Activated CD8-positive, alpha-beta T cell treated with anti-CD3 and anti-CD28 coated beads for 36 hours (primary cell): ENCODE results near the gene IFT81. TPM values are rescaled to one million over a fixed set of nuclear protein-coding genes. Genes with fewer than 3 reads are reported as not detected.

Source experiments
- ATAC-seq: fragments of 200-7000 bp; cut with Tn5 transposase; one replicate; pipeline ENCODE4 v1.10.0; 2021; ENCODE audit warnings: mild to moderate bottlenecking, moderate library complexity
- CTCF ChIA-PET: fragments of 350-600 bp; sonication (Branson Sonifier 250); formaldehyde crosslinking; loops from one replicate; lab custom pipeline; 2021; ENCODE audit warnings: antibody characterized with exemption; lab: Charles Lee
- POLR2A ChIA-PET: fragments of 350-600 bp; sonication (Branson Sonifier 250); formaldehyde crosslinking; loops from one replicate; lab custom pipeline; 2021; ENCODE audit warnings: antibody characterized with exemption; lab: Charles Lee
- DNase-seq: peaks from one replicate; pipeline ENCODE4 v3.0.0-alpha.2; 2020
- H3K27ac Mint-ChIP-seq: one replicate; pipeline ENCODE4 v1.8.0; 2021; ENCODE audit warnings: mild to moderate bottlenecking, mixed read lengths
- H3K27me3 Mint-ChIP-seq: one replicate; pipeline ENCODE4 v1.8.0; 2021; ENCODE audit warnings: mixed read lengths
- H3K36me3 Mint-ChIP-seq: one replicate; pipeline ENCODE4 v1.8.0; 2021; ENCODE audit warnings: low read depth, mixed read lengths
- H3K4me1 Mint-ChIP-seq: one replicate; pipeline ENCODE4 v1.8.0; 2021; ENCODE audit warnings: low read depth, mixed read lengths
- H3K4me3 Mint-ChIP-seq: one replicate; pipeline ENCODE4 v1.8.0; 2021; ENCODE audit warnings: mild to moderate bottlenecking, moderate library complexity, mixed read lengths
- H3K9me3 Mint-ChIP-seq: one replicate; pipeline ENCODE4 v1.8.0; 2021; ENCODE audit warnings: mixed read lengths
- intact Hi-C: fragments of 100-400 bp; cut with micrococcal nuclease; formaldehyde crosslinking; loops from one replicate; pipeline ENCODE4 v1.10.0; 2022
- total RNA-seq, 2 experiments: library from RNA; stranded (reverse); gene quantifications; one replicate each; pipeline ENCODE4 v1.2.3, GENCODE V29; 2021
- TF ChIP-seq, protein P1 (sequence below): fragments of 200-600 bp; IDR thresholded peaks from one replicate; pipeline ENCODE4 v1.8.0; 2022; ENCODE audit warnings: antibody characterized with exemption, mild to moderate bottlenecking

IFT81 gene
- total RNA-seq, 2 experiments from 2014 or later, result 1.8 to 2.8 TPM

- ATAC-seq (no peak), DNase-seq (no peak)
- Mint-ChIP-seq H3K36me3 (peaks cover 8% of the 10 kb centered on the region), H3K4me1 (no peaks in the 10 kb centered on the region), H3K27ac (no peak overlapping the region), H3K9me3 (peaks cover 10% of the 10 kb centered on the region), H3K4me3 (no peak overlapping the region), H3K27me3 (no peaks in the 10 kb centered on the region)
- POLR2A ChIA-PET, result no interaction called here
- CTCF ChIA-PET, result interaction anchor here (0.6 kb wide), 1 partner anchor 172 kb away, joined by 3 read pairs; no protein-coding TSS in a partner anchor
- intact Hi-C loops, result no loop called here
- TF ChIP-seq, protein P1, sequence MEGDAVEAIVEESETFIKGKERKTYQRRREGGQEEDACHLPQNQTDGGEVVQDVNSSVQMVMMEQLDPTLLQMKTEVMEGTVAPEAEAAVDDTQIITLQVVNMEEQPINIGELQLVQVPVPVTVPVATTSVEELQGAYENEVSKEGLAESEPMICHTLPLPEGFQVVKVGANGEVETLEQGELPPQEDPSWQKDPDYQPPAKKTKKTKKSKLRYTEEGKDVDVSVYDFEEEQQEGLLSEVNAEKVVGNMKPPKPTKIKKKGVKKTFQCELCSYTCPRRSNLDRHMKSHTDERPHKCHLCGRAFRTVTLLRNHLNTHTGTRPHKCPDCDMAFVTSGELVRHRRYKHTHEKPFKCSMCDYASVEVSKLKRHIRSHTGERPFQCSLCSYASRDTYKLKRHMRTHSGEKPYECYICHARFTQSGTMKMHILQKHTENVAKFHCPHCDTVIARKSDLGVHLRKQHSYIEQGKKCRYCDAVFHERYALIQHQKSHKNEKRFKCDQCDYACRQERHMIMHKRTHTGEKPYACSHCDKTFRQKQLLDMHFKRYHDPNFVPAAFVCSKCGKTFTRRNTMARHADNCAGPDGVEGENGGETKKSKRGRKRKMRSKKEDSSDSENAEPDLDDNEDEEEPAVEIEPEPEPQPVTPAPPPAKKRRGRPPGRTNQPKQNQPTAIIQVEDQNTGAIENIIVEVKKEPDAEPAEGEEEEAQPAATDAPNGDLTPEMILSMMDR, result no peak
These were observed 59.2 kb downstream of the IFT81 start for GRCh38 chr12:110183386-110183785.

GRCh38 chr12:110185626-110186025, 61.5 kb downstream of the IFT81 start:
- H3K4me1 Mint-ChIP-seq, result no peaks in the 10 kb centered on the region
- ChIA-PET POLR2A (interaction anchor here (0.6 kb wide), 1 partner anchor 50 kb away, joined by 3 read pairs; no protein-coding TSS in a partner anchor), CTCF (interaction anchor here (0.7 kb wide), 1 partner anchor 65 kb away, joined by 3 read pairs; no protein-coding TSS in a partner anchor)
- peaks cover 10% of the 10 kb centered on the region for H3K9me3 Mint-ChIP-seq
- peaks cover 8% of the 10 kb centered on the region for H3K36me3 Mint-ChIP-seq
- no peak overlapping the region for H3K4me3 Mint-ChIP-seq
- ATAC-seq (no peak), DNase-seq (no peak)
- H3K27me3 Mint-ChIP-seq, result no peaks in the 10 kb centered on the region
- intact Hi-C loops, result no loop called here
- H3K27ac Mint-ChIP-seq, result no peak overlapping the region
- TF ChIP-seq, protein P1, result no peak

DNA sequence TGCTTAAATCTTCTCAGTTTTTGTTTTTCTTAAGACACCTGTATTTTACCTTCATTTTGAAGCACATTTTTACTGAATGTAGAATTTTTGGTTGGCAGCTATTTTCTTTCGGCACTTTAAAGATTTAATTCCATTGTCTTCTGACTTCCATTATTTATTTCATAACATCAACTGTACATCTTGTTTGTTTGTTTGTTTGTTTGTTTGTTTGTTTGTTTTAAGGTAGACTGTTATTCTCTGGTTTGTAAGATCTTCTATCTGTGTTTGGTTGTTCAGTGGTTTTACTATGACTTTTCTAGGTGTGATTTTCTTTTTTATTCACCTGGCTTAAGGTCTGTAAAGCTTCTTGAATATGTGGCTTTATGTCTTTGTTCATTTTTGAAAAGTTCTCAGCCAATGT, 61.9 kb downstream of the IFT81 start:
- DNase-seq (no peak), ATAC-seq (no peak)
- no peak overlapping the region for H3K27ac Mint-ChIP-seq
- ChIA-PET CTCF (interaction anchor here (0.7 to 1.8 kb wide), 2 partner anchors 65 to 341 kb away, joined by 3 to 5 read pairs; no protein-coding TSS in a partner anchor), POLR2A (interaction anchor here (0.6 kb wide), 1 partner anchor 50 kb away, joined by 3 read pairs; no protein-coding TSS in a partner anchor)
- intact Hi-C loops, result no loop called here
- no peak overlapping the region for H3K4me3 Mint-ChIP-seq
- H3K4me1 Mint-ChIP-seq, result no peaks in the 10 kb centered on the region
- peaks cover 10% of the 10 kb centered on the region for H3K9me3 Mint-ChIP-seq
- TF ChIP-seq, protein P1, result no peak
- H3K27me3 Mint-ChIP-seq, result no peaks in the 10 kb centered on the region
- H3K36me3 Mint-ChIP-seq, result peaks cover 8% of the 10 kb centered on the region

GRCh38 chr12:110193196-110193595, 69.0 kb downstream of the IFT81 start:
- Mint-ChIP-seq H3K27me3 (no peaks in the 10 kb centered on the region), H3K4me1 (no peaks in the 10 kb centered on the region), H3K36me3 (no peaks in the 10 kb centered on the region), H3K9me3 (peaks cover 1% of the 10 kb centered on the region), H3K27ac (no peak overlapping the region), H3K4me3 (no peak overlapping the region)
- TF ChIP-seq, protein P1, result no peak
- ATAC-seq, result no peak
- intact Hi-C loops, result no loop called here
- no peak for DNase-seq
- CTCF ChIA-PET, result interaction anchor here (1.1 kb wide), 1 partner anchor 10 kb away, joined by 3 read pairs; no protein-coding TSS in a partner anchor
- POLR2A ChIA-PET, result no interaction called here

GRCh38 chr12:110197003-110197402, 72.8 kb downstream of the IFT81 start:
- ATAC-seq, result no peak
- ChIA-PET CTCF (interaction anchor here (0.8 kb wide), 1 partner anchor 15 kb away, joined by 3 read pairs; no protein-coding TSS in a partner anchor), POLR2A (no interaction called here)
- H3K4me1 Mint-ChIP-seq, result peaks cover 6% of the 10 kb centered on the region
- H3K4me3 Mint-ChIP-seq, result no peak overlapping the region
- H3K27ac Mint-ChIP-seq, result no peak overlapping the region
- TF ChIP-seq, protein P1, result no peak
- no peaks in the 10 kb centered on the region for H3K27me3 Mint-ChIP-seq
- H3K9me3 Mint-ChIP-seq, result peaks cover 1% of the 10 kb centered on the region
- DNase-seq, result no peak
- intact Hi-C loops, result no loop called here
- H3K36me3 Mint-ChIP-seq, result no peaks in the 10 kb centered on the region
